ENCODE measurements around the gene TSPO.
A peak's percentile ranks its signal among the peaks of the same experiment; 100 is the strongest.
"Not testable (repeated sequence)": the region's sequence is repeated elsewhere in the genome, so short reads cannot be mapped to it uniquely, and the experiment has no call there.

The TSPO gene

DNA sequence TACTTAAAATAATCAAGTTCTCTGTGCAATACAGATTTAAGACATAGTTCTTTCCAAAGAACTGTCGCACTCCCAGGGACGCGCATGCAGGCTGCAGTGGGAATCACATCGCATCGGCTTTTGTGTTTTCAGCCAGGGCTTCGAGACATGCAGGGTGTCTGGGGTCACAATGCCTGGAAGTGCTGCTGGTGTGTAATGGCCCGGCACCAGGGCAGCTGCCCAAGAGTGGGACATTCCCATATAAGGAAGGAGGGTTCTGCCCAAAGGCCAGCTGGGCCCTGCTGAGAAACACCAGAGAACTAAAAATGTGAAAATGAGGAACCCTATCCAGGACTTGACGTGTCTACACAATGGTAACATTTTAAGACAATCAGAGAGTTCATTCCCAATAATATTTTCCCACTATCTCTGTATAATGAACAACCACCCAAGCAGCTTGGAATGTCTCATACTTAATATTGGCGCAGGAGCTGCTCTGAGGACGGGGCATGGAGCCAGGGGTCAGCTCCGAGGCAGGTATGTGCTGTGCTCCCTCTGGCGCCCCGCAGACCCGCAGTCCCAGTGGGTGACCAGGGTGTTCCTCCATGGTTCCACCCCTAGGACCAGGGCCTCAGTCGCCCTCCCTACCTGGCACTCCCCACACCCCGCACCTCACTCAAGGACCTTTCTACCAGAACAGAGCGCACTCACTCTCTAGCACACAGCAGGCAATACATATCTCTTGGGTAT, 19.4 kb upstream of the TSPO start:
- no peak for DNase-seq (ENCODE audit: low spot score)

- no peak for DNase-seq (ENCODE audit: low spot score)
Measured at GRCh38 chr22:43133401-43133800, 18.0 kb upstream of the TSPO start.

DNA sequence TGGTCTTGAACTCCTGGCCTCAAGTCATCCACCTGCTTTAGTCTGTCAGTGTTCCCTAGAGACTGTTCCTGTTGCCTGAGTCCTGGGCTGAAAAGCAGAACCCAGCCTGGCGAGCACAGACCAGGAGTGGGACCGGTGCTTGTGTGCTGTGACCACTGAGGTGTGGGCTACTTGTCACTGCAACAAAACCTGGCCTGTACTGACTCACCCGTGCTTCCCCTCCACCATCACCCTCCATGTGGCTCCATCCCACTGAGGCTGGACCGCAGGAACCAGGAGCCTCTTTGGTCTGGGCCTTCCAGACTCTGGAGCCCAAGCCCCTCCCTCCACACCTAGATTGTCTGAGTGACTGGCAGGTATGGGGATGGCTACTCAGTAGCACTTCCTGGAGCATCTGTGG, 16.8 kb upstream of the TSPO start:
- no peak for DNase-seq (ENCODE audit: low spot score)

- no peak for DNase-seq (ENCODE audit: low spot score)
Measured at GRCh38 chr22:43135565-43135964, 15.8 kb upstream of the TSPO start.

DNA sequence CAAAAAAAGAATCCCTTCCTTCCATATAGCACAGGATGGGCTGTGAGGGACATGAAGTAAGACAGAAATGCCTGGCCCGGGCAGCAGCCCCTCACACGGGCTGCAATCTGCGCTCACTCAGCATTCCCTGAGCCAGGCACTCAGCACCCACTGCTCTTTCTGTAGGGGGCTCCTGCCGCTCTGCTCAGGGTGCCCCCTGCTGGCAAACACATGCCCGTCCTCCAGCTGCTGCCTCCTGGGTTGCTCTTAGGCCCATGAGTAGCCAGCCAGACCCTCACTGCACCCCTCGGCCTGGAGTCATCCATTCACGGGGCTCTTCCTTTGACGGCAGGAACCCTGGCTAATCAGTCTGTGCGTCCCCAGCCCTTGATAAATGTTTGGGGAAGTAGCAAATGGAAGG, 15.1 kb upstream of the TSPO start:
- peak; percentile 94 for DNase-seq (ENCODE audit: low spot score)

DNA sequence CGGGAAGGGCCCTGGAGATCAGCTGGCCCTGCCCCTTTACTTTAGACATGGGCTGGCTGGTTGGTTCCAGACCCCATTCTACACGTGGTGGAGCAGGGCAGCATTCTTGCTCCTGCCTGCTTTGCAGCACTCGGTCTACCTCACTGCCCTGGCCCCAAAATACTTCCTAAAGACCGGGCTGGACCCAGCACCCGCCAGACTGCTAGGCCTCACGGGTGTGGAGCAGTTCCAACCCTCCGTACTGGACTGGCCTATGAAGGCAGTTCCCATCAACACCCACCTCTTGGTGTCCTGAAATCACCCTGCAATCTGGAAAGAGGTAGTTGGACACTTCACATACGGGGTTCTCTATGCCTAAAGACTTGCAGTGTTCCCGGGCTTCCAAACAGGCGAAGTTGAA, 14.6 kb upstream of the TSPO start:
- DNase-seq (ENCODE audit: low spot score): no peak

- peak; percentile 94 for DNase-seq (ENCODE audit: low spot score)
Measured at GRCh38 chr22:43142880-43143562, 8.3 kb upstream of the TSPO start, which contains the start of gene MCAT. MCAT (minus strand) TSS chr22:43143398; CDS start chr22:43143348, 50 bp downstream.

DNA sequence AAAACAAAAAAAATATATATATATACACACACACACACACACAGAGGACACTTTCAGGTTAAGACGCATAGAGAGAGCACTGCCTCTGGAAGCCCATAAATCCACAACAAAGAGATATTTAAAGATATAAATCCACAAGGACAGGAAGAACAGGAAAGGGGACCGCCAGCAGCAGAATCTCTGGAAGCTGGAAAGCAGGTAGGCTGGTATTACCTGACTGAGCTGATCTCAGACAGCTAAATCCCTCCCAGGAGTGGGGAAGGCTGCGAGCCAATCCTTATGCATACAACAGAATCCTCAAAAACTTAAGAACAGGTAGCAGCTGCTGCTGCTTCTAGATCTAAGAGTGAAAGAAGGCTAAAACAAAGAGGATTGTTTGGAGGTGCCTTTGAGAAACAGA, 6.4 kb upstream of the TSPO start:
- DNase-seq (ENCODE audit: low spot score): no peak

GRCh38 chr22:43145371-43145770, 6.0 kb upstream of the TSPO start:
- DNase-seq (ENCODE audit: low spot score): not testable (repeated sequence)

GRCh38 chr22:43146332-43146731, 5.0 kb upstream of the TSPO start:
- DNase-seq (ENCODE audit: low spot score): not testable (repeated sequence)

DNA sequence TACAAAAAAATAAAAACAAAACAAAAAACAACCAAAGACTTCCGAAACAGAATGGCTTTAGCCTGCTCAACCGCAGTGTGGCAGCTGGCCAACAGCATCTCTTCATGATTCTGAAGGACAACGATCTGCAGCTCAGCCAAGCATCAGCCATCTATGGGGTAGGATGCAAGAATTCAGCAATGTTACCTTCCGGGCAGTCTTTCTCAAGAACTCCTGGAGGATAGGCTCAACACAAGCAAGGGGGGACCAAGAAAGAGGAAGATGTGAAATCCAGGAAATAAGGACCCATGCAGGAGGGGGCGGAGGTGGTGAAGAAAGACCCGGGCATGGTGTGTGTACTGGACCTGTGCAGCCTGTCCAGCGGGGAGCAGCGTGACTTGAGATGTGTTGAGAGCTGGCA, 3.5 kb upstream of the TSPO start:
- no peak for DNase-seq (ENCODE audit: low spot score)

DNA sequence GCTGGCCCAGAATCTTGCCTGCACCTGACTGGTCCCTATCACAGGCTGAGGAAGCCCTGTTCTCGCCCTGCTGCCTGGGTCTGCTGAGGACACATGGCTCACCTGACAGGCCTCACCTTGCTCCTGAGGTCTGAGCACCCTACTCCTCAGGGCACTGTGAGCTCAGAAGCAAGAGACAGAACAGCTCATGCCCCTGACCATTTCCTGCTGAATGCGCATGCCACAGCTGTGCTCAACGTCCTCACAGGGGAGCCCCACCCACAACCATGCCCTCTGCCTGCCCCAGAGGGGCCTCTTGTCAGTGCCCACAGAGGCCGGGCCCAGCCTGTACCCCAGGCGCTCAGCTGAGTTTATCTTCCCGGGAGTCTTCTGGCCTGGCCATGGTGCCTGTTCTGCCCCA, 2.8 kb upstream of the TSPO start:
- DNase-seq (ENCODE audit: low spot score): no peak

GRCh38 chr22:43150731-43151206, 590 bp upstream of the TSPO start:
- DNase-seq (ENCODE audit: low spot score): no peak

DNA sequence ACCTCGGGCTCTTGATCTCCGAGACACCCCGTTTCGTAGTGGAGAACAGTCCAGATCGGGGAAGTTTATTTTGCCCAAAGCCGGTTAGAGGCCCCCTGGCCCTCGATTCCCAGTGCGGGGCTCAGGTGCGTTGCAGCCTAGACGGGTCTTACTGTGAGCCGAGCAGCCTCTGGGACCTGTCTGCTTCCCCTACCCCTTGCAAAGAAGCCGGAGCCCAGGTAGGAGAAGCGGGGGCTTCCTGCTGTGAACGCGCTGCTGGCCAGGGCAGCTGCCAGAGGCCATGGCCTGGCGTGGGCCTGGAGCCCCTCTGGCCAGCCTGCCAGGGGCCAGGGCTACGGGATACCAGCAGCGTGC, 621 bp downstream of the TSPO start:
- no peak for DNase-seq (ENCODE audit: low spot score)

DNA sequence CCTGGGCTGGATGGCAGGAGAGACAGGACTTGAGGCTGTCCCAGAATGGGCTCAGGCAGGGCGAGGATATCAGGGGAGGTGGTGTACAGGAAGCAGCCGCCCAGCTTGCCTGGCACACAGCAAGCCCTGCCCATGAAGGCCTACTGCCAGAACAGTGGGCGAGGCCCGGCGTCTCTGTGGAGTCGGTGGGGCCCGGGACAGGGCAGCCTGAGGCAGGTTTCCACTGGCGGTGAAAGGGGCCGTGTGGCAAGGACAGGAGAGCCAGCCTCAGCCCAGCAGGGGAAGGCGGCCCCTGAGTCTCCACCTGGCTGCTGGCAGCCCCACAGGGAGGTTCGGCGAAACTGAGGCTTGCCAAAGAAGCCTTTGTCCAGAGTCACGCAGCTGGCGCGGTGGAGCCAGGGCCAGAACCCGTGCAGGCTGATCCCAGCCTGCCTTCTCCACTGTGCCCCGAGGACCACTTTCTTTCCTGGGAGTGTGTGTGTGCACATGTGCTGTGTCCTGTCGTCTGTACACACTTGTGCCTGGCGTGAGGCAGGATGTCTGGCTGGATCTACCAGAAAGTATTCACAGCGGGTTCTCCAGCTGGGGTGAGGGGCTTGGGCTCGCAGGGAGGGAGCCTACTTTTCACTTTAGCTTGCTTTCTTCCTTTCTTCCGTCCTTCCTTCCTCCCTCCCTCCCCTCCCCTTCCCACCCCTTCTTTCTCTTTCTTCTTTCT, 1.2 kb downstream of the TSPO start:
- no peak for DNase-seq (ENCODE audit: low spot score)

DNA sequence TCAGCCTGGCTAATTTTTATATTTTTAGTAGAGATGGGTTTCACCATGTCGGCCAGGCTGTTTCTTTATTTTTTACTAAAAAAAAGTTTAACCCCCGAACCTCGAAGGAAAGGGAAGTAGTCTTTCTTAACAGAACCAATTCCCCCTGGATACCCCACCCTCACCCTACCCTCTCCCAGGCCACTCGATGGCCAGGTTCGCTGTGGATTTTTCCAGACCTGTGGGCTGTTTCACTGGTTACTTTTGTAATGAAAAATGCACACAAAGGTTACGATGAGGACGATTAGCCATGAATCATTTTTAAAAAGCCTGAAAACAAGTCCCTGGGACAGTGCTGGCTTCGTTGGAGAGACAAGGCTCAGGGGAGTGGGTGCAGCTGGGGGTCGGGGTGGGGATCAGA, 2.5 kb downstream of the TSPO start:
- no peak for DNase-seq (ENCODE audit: low spot score)

DNA sequence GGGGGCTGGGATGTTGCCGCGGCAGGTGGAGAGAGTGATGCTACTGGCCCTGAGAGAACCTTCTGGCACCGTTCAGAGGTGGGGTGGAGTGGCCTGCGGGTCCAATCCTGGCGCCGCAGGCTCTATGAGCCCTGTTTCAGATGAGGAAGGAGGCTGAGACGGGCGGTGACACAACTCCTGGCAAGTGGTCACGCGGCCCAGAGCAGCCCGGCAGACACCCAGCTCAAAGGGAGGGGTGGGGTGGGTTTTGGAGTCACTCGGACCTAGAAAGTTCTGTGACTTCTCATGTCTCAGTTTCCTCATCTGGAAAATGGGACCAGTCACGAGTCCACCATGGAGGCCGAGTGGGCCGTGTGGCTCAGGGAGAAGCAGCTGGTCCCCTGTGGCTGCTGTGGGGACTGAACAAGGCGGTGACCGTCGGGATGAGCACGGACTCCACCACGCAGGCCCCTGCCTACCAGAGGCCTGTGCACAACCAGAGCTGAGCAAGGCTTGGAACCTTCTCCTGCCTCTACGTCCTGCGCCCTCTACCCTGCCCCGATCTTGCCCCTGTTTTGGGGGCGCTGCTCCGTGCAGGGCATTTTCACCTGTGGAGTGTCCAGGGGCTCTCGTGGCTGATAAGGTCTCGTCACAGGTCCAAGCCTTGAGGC, 3.7 kb downstream of the TSPO start:
- DNase-seq (ENCODE audit: low spot score): no peak

DNA sequence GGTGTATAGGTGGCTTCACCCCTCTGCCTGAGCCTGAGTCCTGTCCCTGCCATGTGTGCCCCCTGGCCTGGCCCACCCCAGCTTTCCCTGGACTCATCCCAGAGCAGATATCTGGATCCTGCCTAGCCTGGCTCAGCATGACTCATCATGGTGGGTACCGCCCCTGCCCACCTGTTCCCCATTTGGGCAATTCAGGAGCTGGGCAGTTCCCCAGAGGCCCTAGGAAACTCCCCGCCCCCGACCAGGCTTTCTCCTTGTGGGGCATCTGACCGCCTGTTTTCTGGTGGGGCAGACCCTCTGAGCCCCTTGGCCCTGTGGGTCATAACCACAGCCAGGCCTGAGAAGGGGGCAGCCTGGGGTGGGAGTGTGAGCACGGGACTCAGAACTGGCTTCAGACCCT, 4.4 kb downstream of the TSPO start:
- no peak for DNase-seq (ENCODE audit: low spot score)

- DNase-seq (ENCODE audit: low spot score): no peak
Measured at GRCh38 chr22:43156413-43156812, 5.1 kb downstream of the TSPO start.

GRCh38 chr22:43157874-43158546, 6.7 kb downstream of the TSPO start:
- no peak for DNase-seq (ENCODE audit: low spot score)

DNA sequence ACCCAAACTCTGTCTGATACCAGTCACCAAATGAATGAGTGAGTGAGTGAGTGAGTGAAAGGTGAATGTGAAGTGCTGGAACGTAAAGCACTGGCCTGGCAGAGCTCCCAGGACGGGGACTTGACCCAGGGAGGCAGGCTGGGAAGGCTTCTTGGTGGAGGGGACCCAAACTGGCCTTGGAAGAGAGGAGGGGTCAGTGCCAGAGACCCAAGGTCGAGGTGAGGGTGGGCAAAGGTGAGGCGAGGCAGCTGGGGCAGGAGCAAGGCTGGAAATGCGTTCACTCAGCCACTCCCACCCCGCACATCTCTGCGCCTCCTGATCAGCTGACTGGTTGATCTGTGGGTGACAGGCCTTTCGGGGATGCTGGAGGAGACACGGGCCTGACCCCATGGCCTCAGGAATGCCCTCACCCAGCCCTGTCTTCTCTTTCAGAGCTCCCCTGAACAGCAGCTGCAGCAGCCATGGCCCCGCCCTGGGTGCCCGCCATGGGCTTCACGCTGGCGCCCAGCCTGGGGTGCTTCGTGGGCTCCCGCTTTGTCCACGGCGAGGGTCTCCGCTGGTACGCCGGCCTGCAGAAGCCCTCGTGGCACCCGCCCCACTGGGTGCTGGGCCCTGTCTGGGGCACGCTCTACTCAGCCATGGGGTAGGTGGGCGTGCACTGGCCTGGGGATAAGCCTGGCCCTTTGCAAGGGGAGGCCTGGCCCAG, 7.6 kb downstream of the TSPO start:
- no peak for DNase-seq (ENCODE audit: low spot score)
